NCI-H1092 treated with DMSO at 0.1 percent for 48 hours (cell line): ENCODE measurements around the gene PCDHGB5.
"Not testable (repeated sequence)": the region's sequence is repeated elsewhere in the genome, so short reads cannot be mapped to it uniquely, and the experiment has no call there.

Experiments
- DNase-seq: peaks from one replicate; lab custom pipeline; 2025; lab: John Stamatoyannopoulos, UW

PCDHGB5 gene

DNA sequence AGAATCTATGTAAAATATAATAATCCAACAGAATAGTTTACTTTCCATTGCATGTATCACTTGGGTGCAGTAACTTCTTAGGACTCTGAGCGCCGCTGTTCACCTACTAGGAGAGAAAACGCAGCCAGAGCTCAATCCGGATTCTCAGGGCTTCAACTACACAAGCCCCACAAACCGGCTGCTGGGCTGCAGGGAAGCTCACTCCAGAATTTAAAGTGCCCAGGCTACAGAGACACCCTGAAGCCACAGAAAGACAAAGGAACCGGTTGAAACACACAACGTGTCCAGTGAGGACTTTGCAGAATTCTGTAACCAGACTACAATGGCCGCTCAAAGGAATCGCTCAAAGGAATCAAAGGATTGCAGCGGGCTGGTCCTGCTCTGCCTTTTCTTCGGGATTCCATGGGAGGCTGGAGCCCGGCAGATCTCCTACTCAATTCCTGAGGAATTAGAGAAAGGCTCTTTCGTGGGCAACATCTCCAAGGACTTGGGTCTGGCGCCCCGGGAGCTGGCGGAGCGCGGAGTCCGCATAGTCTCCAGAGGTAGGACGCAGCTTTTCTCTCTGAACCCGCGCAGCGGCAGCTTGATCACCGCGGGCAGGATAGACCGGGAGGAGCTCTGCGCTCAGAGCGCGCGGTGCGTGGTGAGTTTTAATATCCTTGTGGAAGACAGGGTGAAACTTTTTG, 15.2 kb downstream of the PCDHGB5 start, which contains the start of gene PCDHGA10:
Gene PCDHGA10 (plus strand): TSS at position 134 of the 686 bp plus-strand sequence. CDS start 189 bp downstream, at position 323.
- peak; percentile 11 for DNase-seq

DNA sequence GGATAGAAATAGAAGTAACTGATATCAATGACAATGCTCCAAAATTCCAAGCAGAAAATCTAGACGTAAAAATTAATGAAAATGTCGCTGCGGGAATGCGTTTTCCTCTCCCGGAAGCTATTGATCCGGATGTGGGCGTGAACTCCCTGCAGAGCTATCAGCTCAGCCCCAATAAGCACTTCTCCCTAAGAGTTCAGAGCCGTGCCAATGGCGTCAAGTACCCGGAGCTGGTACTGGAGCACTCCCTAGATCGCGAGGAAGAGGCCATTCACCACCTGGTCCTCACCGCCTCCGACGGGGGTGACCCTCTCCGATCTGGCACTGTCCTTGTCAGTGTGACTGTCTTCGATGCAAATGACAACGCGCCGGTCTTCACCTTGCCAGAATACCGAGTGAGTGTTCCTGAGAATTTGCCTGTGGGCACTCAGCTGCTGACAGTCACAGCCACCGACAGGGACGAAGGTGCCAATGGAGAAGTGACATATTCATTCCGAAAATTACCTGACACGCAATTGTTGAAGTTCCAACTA, 15.9 kb downstream of the PCDHGB5 start:
- no peak for DNase-seq

DNA sequence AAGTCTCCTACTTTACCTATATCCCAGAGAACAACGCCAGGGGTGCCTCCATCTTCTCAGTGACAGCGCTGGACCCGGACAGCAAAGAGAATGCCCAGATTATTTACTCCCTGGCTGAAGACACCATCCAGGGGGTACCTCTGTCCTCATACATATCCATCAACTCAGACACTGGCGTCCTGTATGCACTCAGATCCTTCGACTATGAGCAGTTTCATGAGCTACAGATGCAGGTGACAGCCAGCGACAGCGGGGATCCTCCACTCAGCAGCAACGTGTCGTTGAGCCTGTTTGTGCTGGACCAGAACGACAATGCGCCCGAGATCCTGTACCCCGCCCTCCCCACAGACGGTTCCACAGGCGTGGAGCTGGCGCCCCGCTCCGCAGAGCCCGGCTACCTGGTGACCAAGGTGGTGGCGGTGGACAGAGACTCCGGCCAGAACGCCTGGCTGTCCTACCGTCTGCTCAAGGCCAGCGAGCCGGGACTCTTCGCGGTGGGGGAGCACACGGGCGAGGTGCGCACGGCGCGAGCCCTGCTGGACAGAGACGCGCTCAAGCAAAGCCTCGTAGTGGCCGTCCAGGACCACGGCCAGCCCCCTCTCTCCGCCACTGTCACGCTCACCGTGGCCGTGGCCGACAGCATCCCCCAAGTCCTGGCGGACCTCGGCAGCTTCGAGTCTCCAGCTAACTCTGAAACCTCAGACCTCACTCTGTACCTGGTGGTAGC, 17.0 kb downstream of the PCDHGB5 start:
- DNase-seq = not testable (repeated sequence)

DNA sequence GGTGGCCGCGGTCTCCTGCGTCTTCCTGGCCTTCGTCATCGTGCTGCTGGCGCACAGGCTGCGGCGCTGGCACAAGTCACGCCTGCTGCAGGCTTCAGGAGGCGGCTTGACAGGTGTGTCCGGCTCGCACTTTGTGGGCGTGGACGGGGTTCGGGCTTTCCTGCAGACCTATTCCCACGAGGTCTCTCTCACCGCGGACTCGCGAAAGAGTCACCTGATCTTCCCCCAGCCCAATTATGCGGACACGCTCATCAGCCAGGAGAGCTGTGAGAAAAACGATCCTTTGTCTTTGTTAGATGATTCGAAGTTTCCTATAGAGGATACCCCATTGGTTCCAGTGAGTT, 17.5 kb downstream of the PCDHGB5 start:
- not testable (repeated sequence) for DNase-seq

DNA sequence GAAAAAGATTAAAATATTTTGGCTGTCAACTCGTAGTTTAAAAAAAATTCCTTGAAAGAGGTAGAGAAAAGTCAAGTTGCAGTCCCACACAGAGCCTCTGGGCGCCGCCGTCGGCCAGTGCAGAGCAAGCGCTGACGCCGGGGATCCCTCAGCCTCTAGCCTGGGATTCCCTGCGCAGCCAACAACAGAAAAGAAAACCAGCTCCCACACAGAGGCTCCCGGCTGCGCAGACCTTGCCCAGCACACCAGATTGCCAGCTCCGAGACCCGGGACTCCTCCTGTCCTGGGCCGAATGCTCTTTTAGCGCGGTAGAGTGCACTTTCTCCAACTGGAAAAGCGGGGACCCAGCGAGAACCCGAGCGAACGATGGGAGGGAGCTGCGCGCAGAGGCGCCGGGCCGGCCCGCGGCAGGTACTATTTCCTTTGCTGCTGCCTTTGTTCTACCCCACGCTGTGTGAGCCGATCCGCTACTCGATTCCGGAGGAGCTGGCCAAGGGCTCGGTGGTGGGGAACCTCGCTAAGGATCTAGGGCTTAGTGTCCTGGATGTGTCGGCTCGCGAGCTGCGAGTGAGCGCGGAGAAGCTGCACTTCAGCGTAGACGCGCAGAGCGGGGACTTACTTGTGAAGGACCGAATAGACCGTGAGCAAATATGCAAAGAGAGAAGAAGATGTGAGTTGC, 19.9 kb downstream of the PCDHGB5 start, which contains the start of gene PCDHGB7:
Gene PCDHGB7 (plus strand): TSS at position 184 of the 679 bp plus-strand sequence. CDS start 183 bp downstream, at position 367.
- peak; percentile 70 for DNase-seq

DNA sequence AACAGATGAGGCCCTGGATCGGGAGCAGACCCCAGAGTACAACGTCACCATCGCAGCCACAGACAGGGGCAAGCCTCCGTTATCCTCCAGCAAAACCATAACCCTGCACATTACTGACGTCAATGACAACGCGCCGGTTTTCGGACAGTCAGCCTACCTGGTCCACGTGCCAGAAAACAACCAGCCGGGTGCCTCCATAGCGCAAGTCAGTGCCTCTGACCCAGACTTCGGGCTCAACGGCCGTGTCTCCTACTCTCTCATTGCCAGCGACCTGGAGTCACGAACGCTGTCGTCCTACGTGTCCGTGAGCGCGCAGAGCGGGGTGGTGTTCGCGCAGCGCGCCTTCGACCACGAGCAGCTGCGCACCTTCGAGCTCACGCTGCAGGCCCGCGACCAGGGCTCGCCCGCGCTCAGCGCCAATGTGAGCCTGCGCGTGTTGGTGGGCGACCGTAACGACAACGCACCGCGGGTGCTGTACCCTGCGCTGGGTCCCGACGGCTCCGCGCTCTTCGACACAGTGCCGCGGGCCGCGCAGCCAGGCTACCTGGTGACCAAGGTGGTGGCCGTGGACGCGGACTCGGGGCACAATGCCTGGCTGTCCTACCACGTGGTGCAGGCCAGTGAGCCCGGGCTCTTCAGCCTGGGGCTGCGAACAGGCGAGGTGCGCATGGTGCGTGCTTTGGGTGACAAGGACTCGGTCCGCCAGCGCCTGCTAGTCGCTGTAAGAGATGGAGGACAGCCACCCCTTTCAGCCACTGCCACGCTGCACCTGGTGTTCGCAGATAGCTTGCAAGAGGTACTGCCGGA, 21.5 kb downstream of the PCDHGB5 start:
- DNase-seq = no peak

DNA sequence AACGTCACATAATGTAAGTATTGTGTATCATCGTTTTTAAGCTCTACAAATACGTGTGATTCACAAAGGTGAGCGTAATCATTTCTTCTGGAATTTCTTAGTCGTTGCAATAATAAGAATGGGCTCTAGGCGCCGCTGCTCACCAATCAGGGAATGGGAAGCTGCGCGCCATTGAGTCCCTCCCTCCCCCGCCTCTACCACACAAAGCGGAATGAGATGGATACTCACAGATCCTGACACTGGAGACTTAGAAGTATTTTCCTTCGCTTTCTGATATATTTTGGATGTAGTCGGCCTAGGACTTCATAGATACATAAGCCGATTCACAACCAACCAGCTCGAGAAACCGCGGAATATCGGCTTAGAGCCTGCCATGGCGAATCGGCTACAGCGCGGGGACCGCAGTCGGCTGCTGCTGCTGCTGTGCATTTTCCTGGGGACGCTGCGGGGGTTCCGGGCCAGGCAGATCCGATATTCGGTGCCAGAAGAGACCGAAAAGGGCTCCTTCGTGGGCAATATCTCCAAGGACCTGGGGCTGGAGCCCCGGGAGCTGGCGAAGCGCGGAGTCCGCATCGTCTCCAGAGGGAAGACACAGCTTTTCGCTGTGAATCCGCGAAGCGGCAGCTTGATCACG, 23.2 kb downstream of the PCDHGB5 start, which contains the start of gene PCDHGA11:
Gene PCDHGA11 (plus strand): TSS at position 197 of the 634 bp plus-strand sequence. CDS start 177 bp downstream, at position 374.
- DNase-seq = no peak

DNA sequence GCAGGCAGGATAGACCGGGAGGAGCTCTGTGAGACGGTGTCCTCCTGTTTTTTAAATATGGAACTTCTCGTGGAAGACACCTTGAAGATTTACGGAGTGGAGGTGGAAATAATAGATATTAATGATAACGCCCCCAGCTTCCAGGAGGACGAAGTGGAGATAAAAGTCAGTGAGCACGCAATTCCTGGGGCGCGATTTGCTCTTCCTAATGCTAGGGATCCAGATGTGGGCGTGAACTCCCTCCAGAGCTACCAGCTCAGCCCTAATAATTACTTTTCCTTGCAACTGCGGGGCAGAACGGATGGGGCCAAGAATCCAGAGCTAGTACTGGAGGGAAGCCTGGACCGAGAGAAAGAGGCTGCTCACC, 23.7 kb downstream of the PCDHGB5 start:
- DNase-seq = no peak

DNA sequence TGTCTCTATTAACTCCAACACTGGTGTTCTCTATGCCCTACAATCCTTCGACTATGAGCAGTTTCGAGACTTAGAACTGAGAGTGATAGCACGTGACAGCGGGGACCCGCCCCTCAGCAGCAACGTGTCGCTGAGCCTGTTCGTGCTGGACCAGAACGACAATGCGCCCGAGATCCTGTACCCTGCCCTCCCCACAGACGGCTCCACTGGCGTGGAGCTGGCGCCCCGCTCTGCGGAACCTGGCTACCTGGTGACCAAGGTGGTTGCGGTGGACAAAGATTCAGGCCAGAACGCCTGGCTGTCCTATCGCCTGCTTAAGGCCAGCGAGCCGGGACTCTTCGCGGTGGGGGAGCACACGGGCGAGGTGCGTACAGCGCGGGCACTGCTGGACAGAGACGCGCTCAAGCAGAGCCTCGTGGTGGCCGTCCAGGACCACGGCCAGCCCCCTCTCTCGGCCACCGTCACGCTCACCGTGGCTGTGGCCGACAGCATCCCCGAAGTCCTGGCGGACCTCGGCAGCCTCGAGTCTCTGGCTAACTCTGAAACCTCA, 25.1 kb downstream of the PCDHGB5 start:
- no peak for DNase-seq

DNA sequence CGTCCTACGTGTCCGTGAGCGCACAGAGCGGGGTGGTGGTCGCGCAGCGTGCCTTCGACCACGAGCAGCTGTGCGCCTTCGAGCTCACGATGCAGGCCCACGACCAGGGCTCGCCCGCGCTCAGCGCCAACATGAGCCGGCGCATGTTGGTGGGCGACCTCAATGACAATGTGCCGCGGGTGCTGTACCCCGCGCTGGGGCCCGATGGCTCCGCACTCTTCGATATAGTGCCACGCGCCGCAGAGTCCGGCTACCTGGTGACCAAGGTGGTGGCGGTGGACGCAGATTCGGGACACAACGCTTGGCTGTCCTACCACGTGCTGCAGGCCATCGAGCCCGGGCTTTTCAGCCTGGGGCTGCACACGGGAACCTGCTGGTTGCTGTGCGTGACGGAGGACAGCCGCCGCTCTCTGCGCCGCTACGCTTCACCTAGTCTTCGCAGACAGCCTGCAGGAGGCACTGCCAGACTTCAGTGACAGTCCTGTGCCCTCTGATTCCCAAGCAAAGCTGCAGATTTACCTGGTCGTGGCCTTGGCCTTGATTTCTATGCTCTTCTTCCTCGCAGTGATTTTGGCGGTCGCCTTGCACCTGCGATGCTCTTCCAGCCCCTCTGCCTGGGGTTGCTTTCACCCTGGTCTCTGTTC, 30.2 kb downstream of the PCDHGB5 start:
- no peak for DNase-seq

DNA sequence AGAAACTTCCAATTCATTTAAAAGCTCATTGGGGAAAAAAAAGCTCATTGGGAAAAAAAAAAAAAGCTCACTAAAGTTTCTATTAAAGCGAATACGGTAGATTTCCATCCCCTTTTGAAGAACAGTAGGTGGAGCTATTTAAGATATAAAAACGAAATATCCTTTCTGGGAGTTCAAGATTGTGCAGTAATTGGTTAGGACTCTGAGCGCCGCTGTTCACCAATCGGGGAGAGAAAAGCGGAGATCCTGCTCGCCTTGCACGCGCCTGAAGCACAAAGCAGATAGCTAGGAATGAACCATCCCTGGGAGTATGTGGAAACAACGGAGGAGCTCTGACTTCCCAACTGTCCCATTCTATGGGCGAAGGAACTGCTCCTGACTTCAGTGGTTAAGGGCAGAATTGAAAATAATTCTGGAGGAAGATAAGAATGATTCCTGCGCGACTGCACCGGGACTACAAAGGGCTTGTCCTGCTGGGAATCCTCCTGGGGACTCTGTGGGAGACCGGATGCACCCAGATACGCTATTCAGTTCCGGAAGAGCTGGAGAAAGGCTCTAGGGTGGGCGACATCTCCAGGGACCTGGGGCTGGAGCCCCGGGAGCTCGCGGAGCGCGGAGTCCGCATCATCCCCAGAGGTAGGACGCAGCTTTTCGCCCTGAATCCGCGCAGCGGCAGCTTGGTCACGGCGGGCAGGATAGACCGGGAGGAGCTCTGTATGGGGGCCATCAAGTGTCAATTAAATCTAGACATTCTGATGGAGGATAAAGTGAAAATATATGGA, 32.8 kb downstream of the PCDHGB5 start, which contains the start of gene PCDHGA12:
Gene PCDHGA12 (plus strand): TSS at position 176 of the 782 bp plus-strand sequence. CDS start 253 bp downstream, at position 429.
- DNase-seq = no peak

DNA sequence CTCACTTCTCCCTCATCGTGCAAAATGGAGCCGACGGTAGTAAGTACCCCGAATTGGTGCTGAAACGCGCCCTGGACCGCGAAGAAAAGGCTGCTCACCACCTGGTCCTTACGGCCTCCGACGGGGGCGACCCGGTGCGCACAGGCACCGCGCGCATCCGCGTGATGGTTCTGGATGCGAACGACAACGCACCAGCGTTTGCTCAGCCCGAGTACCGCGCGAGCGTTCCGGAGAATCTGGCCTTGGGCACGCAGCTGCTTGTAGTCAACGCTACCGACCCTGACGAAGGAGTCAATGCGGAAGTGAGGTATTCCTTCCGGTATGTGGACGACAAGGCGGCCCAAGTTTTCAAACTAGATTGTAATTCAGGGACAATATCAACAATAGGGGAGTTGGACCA, 33.5 kb downstream of the PCDHGB5 start:
- no peak for DNase-seq

DNA sequence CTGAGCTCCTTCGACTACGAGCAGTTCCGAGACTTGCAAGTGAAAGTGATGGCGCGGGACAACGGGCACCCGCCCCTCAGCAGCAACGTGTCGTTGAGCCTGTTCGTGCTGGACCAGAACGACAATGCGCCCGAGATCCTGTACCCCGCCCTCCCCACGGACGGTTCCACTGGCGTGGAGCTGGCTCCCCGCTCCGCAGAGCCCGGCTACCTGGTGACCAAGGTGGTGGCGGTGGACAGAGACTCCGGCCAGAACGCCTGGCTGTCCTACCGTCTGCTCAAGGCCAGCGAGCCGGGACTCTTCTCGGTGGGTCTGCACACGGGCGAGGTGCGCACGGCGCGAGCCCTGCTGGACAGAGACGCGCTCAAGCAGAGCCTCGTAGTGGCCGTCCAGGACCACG, 34.6 kb downstream of the PCDHGB5 start:
- not testable (repeated sequence) for DNase-seq

DNA sequence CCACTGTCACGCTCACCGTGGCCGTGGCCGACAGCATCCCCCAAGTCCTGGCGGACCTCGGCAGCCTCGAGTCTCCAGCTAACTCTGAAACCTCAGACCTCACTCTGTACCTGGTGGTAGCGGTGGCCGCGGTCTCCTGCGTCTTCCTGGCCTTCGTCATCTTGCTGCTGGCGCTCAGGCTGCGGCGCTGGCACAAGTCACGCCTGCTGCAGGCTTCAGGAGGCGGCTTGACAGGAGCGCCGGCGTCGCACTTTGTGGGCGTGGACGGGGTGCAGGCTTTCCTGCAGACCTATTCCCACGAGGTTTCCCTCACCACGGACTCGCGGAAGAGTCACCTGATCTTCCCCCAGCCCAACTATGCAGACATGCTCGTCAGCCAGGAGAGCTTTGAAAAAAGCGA, 35.0 kb downstream of the PCDHGB5 start:
- not testable (repeated sequence) for DNase-seq

DNA sequence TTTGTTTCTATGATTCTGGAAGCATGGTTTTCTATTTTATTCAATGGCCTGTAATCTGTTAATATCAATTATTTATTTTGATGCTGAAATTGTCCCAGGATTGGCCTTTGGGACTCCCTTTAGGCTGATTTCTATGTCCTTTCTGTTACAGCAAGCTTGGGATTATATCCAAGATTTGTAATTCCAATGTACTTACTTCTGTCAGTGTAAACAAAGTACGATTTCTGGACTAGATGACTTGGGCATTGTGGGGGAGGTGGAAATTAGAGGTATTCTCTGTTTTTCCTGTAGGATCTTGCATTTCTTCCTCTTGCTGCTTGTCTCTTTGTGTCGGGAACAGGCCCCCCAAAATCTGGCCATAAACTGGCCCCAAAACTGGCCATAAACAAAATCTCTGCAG, 36.3 kb downstream of the PCDHGB5 start:
- DNase-seq = no peak

DNA sequence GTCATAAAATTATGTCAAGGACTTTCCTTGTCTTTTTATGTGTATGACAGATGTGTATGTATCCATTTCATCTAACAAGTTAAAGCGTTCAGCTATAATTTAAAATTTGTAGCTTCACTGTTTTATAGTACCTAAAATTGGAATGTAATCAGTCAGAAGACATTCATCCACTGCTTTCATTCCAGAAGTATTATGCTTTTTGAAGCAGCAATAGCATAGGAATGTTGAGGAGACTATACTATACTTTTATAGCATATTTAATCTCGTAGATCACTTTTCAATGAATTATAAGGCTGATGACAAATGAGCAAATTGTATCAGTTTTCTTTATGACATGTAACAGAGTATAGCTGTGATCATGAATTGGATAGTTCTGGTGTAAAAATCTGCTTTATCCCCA, 39.5 kb downstream of the PCDHGB5 start:
- no peak for DNase-seq

DNA sequence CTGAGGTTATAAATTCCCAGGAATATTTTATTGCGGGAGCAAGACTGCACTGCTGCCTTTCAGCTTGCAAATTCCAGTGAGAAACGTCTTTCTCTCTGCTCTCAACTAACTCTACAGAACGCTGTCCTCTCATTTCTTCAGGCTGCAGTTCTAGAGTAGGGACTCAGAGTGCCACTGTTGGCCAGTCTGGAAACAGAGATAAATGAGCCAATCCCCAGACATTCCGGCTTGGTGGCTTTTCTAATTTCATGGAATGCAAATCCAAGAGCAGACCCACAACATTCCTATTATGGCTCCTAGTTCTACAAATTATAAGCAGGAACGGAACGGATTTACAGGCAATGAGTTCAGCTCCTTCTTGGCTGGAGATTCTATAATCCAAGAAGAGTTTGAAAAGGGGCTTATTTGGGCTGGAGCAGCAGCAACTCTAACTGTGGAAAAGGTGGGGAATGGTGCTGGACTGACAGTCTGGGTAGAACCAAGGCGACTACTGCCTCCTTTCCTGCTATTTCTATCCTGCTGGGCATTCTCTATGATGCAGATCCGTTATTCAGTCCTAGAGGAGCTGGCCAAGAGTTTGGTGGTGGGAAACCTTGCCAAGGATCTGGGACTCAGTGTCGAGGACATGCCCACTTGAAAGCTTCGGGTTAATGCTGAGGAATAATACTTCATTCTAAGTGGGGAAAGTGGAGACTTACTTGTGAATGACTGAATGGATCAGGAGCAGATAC, 41.8 kb downstream of the PCDHGB5 start:
- no peak for DNase-seq

DNA sequence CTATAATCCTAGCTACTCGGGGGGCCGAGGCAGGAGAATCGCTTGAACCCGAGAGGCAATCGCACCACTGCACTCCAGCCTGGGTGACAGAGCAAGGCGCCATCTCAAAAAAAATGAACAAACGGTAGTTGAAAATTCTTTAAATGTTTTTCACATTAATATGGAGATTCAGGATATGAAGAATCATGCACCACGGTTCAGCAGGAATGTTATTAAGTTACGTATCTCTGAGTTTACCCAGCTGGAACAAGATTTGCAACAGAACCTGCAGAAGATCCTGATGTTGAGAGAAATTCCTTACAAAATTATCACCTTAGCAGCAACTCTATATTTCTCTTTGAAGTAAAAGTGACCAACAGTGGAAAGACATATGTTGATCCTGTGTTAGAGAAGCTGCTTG, 42.6 kb downstream of the PCDHGB5 start:
- DNase-seq = no peak
